ENCODE measurements around the gene ATP8B1.

ATP8B1 gene

DNA sequence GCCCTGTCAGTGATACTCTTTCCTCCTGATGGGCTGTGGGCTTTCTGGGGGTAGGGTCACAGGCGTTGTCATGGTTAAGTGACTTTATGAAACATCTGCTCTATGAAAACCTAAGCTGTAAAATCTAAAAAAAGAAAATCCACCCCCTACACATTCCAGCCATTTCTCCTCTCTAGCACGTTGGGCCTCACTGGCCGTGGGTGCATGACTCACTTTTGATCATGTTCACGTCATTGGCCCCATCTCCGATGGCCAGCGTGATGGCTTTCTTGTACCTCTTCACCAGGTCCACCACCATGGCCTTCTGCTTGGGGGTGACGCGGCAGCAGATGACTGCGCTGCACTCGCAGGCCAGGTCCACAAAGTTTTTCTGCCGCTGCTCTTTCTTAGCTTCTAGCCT lies 142.2 kb downstream of the ATP8B1 start:
- no peak overlapping the region for H3K4me3 ChIP-seq (replicated peaks; ENCODE audit: low read depth, low read length)
- peak; percentile 40 for DNase-seq (ENCODE audit: extremely low read depth, low read depth)
- no peak for TF ChIP-seq CTCF (IDR thresholded peaks at IDR 0.05; ENCODE audit: low read depth, low read length, missing control alignments)

- no peak for DNase-seq (ENCODE audit: extremely low read depth, low read depth)
- H3K4me3 ChIP-seq (replicated peaks; ENCODE audit: low read depth, low read length): no peak overlapping the region
- no peak for TF ChIP-seq CTCF (IDR thresholded peaks at IDR 0.05; ENCODE audit: low read depth, low read length, missing control alignments)
Measured at GRCh38 chr18:57659460-57660102, 143.5 kb downstream of the ATP8B1 start.

- TF ChIP-seq CTCF (IDR thresholded peaks at IDR 0.05; ENCODE audit: low read depth, low read length, missing control alignments): no peak
- DNase-seq (ENCODE audit: extremely low read depth, low read depth): no peak
- H3K4me3 ChIP-seq (replicated peaks; ENCODE audit: low read depth, low read length): no peak overlapping the region
Measured at GRCh38 chr18:57657542-57657941, 145.6 kb downstream of the ATP8B1 start.

DNA sequence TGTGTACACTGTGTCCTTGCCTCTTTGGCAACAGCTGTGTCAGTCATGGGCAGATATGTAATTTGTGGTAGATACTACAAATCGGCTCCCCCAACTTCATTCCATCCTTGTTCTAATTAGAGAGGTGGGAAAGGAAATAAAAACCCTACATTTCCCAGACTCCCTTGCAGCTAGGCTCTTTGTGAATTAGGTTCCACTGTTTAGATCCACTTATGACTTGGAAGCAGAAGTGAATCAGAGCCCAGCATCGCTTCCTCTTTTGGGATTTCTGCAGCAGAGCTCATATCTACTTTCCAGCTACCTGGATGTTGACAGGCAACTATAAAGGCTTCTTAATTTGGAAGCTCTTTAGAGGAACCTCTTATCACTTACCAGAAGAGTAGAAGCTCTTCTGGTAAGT lies 147.4 kb downstream of the ATP8B1 start:
- no peak for TF ChIP-seq CTCF (IDR thresholded peaks at IDR 0.05; ENCODE audit: low read depth, low read length, missing control alignments)
- H3K4me3 ChIP-seq (replicated peaks; ENCODE audit: low read depth, low read length): no peak overlapping the region
- DNase-seq (ENCODE audit: extremely low read depth, low read depth): no peak

DNA sequence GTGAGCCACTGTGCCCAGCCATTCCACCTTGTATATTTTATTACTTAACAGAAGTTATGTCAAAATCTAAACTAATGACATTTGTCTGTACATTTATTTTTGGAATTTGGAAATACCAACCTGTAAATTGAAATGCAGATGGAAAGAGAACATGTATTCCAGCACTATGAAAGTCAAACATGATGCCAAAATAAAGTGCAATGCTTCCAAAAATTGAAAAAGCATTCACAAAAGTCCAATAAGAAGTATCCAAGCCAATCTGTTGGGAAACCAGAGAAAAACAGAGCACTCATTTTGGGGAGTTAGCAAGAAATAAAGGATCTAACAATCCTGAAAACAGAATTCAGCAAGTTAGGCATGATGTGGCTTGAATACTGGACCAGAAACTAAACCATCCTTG lies 151.2 kb downstream of the ATP8B1 start:
- no peak for DNase-seq (ENCODE audit: extremely low read depth, low read depth)
- no peak for TF ChIP-seq CTCF (IDR thresholded peaks at IDR 0.05; ENCODE audit: low read depth, low read length, missing control alignments)
- no peak overlapping the region for H3K4me3 ChIP-seq (replicated peaks; ENCODE audit: low read depth, low read length)

- no peak overlapping the region for H3K4me3 ChIP-seq (replicated peaks; ENCODE audit: low read depth, low read length)
- DNase-seq (ENCODE audit: extremely low read depth, low read depth): no peak
- no peak for TF ChIP-seq CTCF (IDR thresholded peaks at IDR 0.05; ENCODE audit: low read depth, low read length, missing control alignments)
Measured at GRCh38 chr18:57649556-57650500, 153.3 kb downstream of the ATP8B1 start.
